ENCODE measurements around the gene PHKA2.

DNA sequence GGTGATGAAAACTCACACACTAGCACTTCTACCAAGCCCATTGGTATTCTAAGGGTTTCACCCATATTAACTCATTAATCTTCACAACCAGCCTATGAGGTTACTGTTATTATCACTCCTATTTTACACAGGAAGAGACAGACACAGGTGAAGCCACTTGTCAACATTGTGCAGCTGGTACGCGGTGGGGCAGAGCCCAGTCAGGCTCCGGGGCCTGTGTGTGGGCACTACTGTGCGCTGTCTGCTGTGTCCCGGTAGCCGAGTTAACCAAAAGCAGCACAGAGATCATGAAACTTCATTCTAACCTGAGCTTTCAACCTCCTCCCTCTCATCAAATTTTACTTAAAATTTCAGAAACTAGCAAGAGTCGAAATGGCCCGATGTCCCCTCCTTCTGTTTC is 111.3 kb downstream of the PHKA2 start:
- TF ChIP-seq, protein P1, sequence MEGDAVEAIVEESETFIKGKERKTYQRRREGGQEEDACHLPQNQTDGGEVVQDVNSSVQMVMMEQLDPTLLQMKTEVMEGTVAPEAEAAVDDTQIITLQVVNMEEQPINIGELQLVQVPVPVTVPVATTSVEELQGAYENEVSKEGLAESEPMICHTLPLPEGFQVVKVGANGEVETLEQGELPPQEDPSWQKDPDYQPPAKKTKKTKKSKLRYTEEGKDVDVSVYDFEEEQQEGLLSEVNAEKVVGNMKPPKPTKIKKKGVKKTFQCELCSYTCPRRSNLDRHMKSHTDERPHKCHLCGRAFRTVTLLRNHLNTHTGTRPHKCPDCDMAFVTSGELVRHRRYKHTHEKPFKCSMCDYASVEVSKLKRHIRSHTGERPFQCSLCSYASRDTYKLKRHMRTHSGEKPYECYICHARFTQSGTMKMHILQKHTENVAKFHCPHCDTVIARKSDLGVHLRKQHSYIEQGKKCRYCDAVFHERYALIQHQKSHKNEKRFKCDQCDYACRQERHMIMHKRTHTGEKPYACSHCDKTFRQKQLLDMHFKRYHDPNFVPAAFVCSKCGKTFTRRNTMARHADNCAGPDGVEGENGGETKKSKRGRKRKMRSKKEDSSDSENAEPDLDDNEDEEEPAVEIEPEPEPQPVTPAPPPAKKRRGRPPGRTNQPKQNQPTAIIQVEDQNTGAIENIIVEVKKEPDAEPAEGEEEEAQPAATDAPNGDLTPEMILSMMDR (IDR thresholded peaks at IDR 0.05): no peak
- TF ChIP-seq POLR2AphosphoS5 (IDR thresholded peaks at IDR 0.05) (no peak), POLR2A (IDR thresholded peaks at IDR 0.05) (no peak), EP300 (IDR thresholded peaks at IDR 0.05) (no peak)
